ENCODE measurements around the gene ABCA6.

DNA sequence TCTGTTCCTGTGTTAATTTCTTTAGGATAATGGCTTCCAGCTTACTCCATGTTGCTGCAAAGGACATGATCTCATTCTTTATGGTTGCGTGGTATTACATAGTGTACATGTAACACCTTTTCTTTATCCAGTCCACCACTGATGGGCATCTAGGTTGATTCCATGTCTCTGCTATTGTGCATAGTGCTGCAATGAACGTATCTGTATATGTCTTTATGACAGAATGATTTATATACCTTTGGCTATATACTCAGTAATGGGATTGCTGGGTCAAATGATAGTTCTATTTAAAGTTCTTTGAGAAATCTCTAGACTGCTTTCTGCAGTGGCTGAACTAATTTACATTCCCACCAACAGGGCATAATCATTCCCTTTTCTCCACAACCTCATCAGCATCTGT, 47.1 kb upstream of the ABCA6 start:
- TF ChIP-seq POLR2AphosphoS5 (IDR thresholded peaks at IDR 0.05; ENCODE audit: low read depth, low read length) (no peak), SIN3A (IDR thresholded peaks at IDR 0.05; ENCODE audit: borderline replicate concordance, insufficient read depth, low read length) (no peak), TAF1 (IDR thresholded peaks at IDR 0.05; ENCODE audit: borderline replicate concordance, insufficient read depth, low read length) (no peak), FOXP2 (optimal IDR thresholded peaks at IDR 0.05; ENCODE audit: borderline replicate concordance, extremely low read depth, extremely low read length, insufficient read depth) (no peak)
- TF ChIP-seq, protein P1, sequence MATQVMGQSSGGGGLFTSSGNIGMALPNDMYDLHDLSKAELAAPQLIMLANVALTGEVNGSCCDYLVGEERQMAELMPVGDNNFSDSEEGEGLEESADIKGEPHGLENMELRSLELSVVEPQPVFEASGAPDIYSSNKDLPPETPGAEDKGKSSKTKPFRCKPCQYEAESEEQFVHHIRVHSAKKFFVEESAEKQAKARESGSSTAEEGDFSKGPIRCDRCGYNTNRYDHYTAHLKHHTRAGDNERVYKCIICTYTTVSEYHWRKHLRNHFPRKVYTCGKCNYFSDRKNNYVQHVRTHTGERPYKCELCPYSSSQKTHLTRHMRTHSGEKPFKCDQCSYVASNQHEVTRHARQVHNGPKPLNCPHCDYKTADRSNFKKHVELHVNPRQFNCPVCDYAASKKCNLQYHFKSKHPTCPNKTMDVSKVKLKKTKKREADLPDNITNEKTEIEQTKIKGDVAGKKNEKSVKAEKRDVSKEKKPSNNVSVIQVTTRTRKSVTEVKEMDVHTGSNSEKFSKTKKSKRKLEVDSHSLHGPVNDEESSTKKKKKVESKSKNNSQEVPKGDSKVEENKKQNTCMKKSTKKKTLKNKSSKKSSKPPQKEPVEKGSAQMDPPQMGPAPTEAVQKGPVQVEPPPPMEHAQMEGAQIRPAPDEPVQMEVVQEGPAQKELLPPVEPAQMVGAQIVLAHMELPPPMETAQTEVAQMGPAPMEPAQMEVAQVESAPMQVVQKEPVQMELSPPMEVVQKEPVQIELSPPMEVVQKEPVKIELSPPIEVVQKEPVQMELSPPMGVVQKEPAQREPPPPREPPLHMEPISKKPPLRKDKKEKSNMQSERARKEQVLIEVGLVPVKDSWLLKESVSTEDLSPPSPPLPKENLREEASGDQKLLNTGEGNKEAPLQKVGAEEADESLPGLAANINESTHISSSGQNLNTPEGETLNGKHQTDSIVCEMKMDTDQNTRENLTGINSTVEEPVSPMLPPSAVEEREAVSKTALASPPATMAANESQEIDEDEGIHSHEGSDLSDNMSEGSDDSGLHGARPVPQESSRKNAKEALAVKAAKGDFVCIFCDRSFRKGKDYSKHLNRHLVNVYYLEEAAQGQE (IDR thresholded peaks at IDR 0.05; ENCODE audit: insufficient read depth in 1 of 2, low read depth in 2 of 2, low read length in 2 of 2) = no peak

Measured in PFSK-1 (cell line).